Measurements from ENCODE around the gene SLC17A7. TPM values are rescaled to one million over a fixed set of nuclear protein-coding genes. Genes with fewer than 3 reads are reported as not detected.
A peak's percentile ranks its signal among the peaks of the same experiment; 100 is the strongest.

The SLC17A7 gene
- total and polyA plus RNA-seq, 2 of the 13 experiments (the other 11 are each of a cell fraction or from before 2014, with no cell fraction given): 0.32 TPM; not detected in 1

DNA sequence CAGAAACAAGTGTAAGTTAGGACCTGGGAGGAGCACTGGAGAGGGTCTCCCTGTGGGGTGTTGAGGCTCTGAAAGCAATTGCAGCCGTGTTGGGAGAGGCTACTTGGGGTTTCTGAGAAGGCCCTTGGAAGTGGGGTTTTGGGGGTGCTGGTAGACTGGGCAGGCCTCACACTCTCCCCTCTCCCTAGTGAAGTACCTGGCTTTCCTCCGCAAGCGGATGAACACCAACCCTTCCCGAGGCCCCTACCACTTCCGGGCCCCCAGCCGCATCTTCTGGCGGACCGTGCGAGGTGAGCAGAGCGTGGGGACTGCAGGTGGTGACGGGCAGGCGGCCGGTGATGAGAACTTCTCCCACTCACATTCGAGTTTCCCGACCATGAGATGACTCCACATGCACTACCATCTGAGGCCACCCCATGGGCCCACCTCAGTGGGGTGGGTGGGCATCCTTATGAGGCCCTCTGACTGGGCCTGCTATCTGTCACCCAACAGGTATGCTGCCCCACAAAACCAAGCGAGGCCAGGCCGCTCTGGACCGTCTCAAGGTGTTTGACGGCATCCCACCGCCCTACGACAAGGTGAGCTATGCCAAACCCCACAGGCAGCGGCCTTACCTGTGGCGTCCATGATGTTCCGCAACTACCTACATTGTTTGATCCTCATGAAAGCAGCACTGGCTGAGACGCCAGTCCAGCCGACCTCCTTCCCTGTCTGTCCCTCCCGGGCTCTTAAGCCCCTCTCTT is 49.1 kb upstream of the SLC17A7 start (continued):
- peak; percentile 31; the same call in 1 of the 2 replicates for TF ChIP-seq HNRNPL (IDR thresholded peaks at IDR 0.05; ENCODE audit: low read depth, low read length)
- TF ChIP-seq POLR2A (IDR thresholded peaks at IDR 0.05; ENCODE audit: insufficient read depth in 1 of 2, low read depth in 2 of 2, low read length in 2 of 2): peak; percentile 12 to 42; a peak in 1 of 4 replicates
- 0 out of 2 replicates have a peak, but pooled peaks have one; percentile 25 for TF ChIP-seq ZNF768 (CRISPR knock-in tag; IDR thresholded peaks at IDR 0.05)
- peak; percentile 21; the same call in 1 of the 2 replicates for TF ChIP-seq POLR2AphosphoS5 (IDR thresholded peaks at IDR 0.05; ENCODE audit: low read depth, low read length)
- TF ChIP-seq ZNF543 (CRISPR knock-in tag; IDR thresholded peaks at IDR 0.05): no peak
- TF ChIP-seq, protein P1, sequence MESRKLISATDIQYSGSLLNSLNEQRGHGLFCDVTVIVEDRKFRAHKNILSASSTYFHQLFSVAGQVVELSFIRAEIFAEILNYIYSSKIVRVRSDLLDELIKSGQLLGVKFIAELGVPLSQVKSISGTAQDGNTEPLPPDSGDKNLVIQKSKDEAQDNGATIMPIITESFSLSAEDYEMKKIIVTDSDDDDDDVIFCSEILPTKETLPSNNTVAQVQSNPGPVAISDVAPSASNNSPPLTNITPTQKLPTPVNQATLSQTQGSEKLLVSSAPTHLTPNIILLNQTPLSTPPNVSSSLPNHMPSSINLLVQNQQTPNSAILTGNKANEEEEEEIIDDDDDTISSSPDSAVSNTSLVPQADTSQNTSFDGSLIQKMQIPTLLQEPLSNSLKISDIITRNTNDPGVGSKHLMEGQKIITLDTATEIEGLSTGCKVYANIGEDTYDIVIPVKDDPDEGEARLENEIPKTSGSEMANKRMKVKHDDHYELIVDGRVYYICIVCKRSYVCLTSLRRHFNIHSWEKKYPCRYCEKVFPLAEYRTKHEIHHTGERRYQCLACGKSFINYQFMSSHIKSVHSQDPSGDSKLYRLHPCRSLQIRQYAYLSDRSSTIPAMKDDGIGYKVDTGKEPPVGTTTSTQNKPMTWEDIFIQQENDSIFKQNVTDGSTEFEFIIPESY (CRISPR knock-in tag; IDR thresholded peaks at IDR 0.05): peak; percentile 12; the same call in 1 of the 2 replicates
- no peak; the same call in 1 of the 2 replicates for TF ChIP-seq ZNF687 (CRISPR knock-in tag; IDR thresholded peaks at IDR 0.05)
- TF ChIP-seq SNAI1 (CRISPR knock-in tag; IDR thresholded peaks at IDR 0.05; ENCODE audit: borderline replicate concordance): no peak
- TF ChIP-seq AGO2 (optimal IDR thresholded peaks at IDR 0.05; ENCODE audit: low read depth, low read length): peak; percentile 91
- TF ChIP-seq ZNF576 (CRISPR knock-in tag; IDR thresholded peaks at IDR 0.05): no peak
- TF ChIP-seq SRY (CRISPR knock-in tag; IDR thresholded peaks at IDR 0.05): 0 out of 2 replicates have a peak, but pooled peaks have one; percentile 26
- no peak; the same call in 1 of the 2 replicates for TF ChIP-seq BORCS8-MEF2B (CRISPR knock-in tag; IDR thresholded peaks at IDR 0.05)
- TF ChIP-seq, protein P2, sequence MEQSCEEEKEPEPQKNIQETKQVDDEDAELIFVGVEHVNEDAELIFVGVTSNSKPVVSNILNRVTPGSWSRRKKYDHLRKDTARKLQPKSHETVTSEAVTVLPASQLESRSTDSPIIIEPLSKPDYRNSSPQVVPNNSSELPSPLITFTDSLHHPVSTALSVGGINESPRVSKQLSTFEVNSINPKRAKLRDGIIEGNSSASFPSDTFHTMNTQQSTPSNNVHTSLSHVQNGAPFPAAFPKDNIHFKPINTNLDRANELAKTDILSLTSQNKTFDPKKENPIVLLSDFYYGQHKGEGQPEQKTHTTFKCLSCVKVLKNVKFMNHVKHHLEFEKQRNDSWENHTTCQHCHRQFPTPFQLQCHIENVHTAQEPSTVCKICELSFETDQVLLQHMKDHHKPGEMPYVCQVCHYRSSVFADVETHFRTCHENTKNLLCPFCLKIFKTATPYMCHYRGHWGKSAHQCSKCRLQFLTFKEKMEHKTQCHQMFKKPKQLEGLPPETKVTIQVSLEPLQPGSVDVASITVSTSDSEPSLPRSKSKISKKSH (CRISPR knock-in tag; IDR thresholded peaks at IDR 0.05; ENCODE audit: borderline replicate concordance): 0 out of 2 replicates have a peak, but pooled peaks have one; percentile 24
- TF ChIP-seq SSRP1 (CRISPR knock-in tag; IDR thresholded peaks at IDR 0.05): peak; percentile 16; the same call in 1 of the 2 replicates
- TF ChIP-seq BRD4 (CRISPR knock-in tag; IDR thresholded peaks at IDR 0.05): no peak
- no peak for TF ChIP-seq CREB1 (IDR thresholded peaks at IDR 0.05)
- TF ChIP-seq CREB1 (CRISPR knock-in tag; IDR thresholded peaks at IDR 0.05): no peak
- no peak; the same call in 1 of the 2 replicates for TF ChIP-seq SP4 (CRISPR knock-in tag; IDR thresholded peaks at IDR 0.05)
